Upper lobe of left lung (tissue), 4 donors: ENCODE results near the gene XRCC6.

Source experiments
- CTCF ChIP-seq, 6 experiments: fragments of 450-650 bp in 4 of 6; fragments of 200-600 bp in 2 of 6; sonication (generic) in 2 of 6; IDR thresholded peaks; one replicate each; pipeline ENCODE4 v1.5.1; 2016 to 2019; ENCODE audit warnings: antibody characterized with exemption in 6 of 6
- POLR2AphosphoS5 ChIP-seq, 2 donors: sonication (generic); formaldehyde crosslinking; IDR thresholded peaks; one replicate each; pipeline ENCODE4 v1.5.1; 2017; ENCODE audit warnings: antibody characterized with exemption in 2 of 2

- no peak for TF ChIP-seq CTCF (IDR thresholded peaks at IDR 0.05)
- TF ChIP-seq POLR2AphosphoS5 (IDR thresholded peaks at IDR 0.05): no peak
These were observed 81.7 kb downstream of the XRCC6 start for GRCh38 chr22:41702763-41703162.
